Stimulated activated CD8-positive, alpha-beta memory T cell treated with anti-CD3 and anti-CD28 coated beads, Interleukin-4, amount 100 ng/mL, for 4 hours (primary cell): ENCODE data around the gene BORCS8.
"Not testable (repeated sequence)": the region's sequence is repeated elsewhere in the genome, so short reads cannot be mapped to it uniquely, and the experiment has no call there.

ENCODE experiments used
- DNase-seq, 2 donors: peaks; one replicate each; pipeline ENCODE4 v3.0.0-alpha.2; 2020; ENCODE audit warnings: low read depth in 2 of 2, low spot score in 1 of 2

BORCS8 gene

GRCh38 chr19:19192078-19192882 lies at the start of gene BORCS8, which contains the start of gene RFXANK:
Gene BORCS8 (minus strand): TSS chr19:19192152. CDS start chr19:19192117, 35 bp downstream.
Gene RFXANK (plus strand): TSS chr19:19192258. CDS start chr19:19193947, 1,689 bp downstream.
- DNase-seq = peak; percentile 97

- no peak for DNase-seq
Observed at GRCh38 chr19:19240476-19240875, 48.5 kb upstream of the BORCS8 start.

DNA sequence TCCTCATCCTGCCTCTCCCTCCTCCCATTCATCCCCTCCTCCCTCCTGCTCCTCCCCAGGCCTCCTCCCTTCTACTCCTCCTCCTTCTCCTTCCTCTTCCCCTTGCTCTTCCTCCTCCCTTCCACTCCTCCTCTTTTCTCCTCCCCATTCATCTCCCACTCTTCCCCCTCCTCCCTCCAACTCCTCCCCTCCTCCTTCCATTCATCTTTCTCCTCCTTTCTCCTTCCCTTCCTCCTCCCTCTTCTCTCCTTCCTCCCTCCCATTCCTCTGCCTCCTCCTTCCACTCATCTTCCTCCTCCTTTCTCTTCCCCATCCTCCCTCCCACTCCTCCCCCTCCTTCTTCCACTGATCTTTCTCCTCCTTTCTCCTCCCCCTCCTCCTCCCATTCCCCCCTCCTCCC lies 47.7 kb upstream of the BORCS8 start:
- no peak for DNase-seq

DNA sequence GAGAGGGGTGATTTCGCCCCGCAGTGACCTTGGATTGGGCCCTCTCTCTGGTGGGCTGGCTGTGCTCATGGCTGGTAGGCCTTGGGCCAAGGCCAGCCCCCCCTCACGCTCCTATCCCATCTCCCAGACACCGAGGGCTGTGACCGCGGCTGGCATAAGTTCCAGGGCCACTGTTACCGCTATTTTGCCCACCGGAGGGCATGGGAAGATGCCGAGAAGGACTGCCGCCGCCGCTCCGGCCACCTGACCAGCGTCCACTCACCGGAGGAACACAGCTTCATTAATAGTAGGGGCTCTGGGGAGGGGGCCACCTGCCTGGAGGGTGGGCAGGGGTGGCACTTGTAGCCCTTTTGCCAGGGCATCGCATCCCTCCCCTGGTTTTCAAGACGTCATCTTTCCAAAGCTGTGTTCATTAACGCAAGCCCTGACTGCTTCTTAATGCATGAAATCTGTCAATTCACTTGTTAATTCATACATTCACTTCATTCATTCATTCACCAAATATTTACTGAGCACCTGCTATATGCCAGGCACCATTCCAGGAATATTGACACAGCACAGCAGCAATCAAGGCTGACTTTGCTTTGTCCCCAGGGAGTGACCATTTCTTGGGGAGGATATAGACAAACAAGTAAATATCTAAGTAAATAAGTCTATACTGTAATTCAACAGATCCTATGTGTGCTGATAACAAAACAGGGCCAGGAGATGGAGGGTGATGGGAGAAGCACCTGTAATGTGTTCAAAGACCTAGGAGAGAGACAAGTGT lies 46.4 kb upstream of the BORCS8 start:
- no peak for DNase-seq

- DNase-seq = no peak
Observed at GRCh38 chr19:19236173-19236572, 44.2 kb upstream of the BORCS8 start.

DNA sequence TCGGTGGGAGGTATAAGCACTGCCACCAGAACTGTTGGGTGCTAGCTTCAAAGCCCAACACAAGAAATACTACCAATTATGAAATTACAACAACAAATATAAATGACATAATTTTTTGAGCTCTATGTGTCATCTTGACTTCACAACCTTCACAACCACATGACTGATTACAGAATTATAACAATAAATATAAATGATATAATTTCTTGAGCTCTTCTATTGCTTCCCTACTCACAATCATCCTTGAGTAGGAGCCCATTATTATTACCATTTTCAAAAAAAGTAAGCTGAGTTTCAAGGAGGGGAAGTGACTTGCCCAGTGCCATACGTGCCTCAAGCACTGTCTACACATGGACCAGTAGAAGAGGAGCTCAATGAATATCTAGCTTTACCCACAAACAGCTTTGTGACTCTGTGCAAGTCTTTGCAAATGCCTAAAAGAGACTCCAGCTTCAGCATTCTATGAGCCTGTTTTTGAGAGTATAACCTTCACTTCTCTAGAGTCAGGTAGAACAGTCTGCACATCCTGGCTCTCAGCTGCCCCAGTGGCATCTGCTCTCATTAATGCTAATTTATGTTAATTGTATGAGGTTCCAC lies 42.4 kb upstream of the BORCS8 start:
- DNase-seq = no peak

- DNase-seq = no peak
Observed at GRCh38 chr19:19232261-19232721, 40.3 kb upstream of the BORCS8 start.

DNA sequence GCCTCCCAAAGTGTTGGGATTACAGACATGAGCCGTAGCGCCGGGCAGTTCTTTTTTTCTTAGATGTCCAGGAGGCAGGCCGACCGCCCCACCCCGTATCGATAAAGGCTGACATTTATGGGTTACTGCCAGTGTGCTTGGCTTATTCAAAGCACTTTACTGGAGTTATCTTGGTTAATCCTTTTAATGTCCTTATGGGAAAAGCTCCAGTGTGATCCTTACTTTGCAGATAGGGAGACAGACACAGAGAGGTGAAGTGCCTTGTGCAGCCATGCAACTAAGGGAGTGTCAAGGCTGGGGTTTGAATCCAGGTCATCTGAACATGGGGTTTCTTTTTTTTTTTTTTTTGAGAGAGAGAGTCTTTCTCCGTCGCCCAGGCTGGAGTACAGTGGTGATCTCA lies 39.0 kb upstream of the BORCS8 start:
- no peak for DNase-seq

- no peak for DNase-seq
Observed at GRCh38 chr19:19229701-19230100, 37.7 kb upstream of the BORCS8 start.

GRCh38 chr19:19227217-19227616 lies 35.3 kb upstream of the BORCS8 start:
- DNase-seq = no peak

DNA sequence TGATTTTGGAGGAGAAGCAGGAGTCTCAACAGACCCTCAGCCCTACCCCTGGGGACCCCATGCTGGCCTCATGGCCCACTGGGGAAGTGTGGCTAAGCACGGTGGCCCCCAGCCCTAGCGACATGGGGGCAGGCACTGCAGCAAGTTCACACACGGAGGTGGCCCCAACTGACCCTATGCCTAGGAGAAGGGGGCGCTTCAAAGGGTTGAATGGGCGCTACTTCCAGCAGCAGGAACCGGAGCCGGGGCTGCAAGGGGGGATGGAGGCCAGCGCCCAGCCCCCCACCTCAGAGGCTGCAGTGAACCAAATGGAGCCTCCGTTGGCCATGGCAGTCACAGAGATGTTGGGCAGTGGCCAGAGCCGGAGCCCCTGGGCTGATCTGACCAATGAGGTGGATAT lies 34.7 kb upstream of the BORCS8 start:
- DNase-seq = no peak

- DNase-seq = no peak
Observed at GRCh38 chr19:19226204-19226603, 34.3 kb upstream of the BORCS8 start.

DNA sequence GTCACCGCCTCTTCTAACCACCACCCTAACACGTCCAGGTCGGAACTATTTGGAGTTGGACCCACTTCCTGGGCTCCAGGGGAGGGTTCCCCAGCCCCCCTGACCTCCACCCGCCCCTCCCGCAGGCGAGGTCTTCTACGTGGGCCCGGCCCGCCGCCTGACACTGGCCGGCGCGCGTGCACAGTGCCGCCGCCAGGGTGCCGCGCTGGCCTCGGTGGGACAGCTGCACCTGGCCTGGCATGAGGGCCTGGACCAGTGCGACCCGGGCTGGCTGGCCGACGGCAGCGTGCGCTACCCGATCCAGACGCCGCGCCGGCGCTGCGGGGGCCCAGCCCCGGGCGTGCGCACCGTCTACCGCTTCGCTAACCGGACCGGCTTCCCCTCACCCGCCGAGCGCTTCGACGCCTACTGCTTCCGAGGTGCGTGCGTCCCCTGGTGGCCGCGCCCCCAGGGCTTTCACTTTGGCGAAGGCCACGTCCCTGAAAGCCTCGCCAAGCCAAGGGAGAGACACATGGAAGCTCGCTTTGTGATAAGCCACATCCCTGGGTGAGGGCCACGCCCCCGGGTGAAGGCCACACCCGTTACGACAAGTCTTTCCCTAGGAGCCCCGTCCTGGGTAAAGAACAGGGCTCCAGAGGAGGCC lies 33.0 kb upstream of the BORCS8 start:
- DNase-seq = peak; percentile 33 to 50

DNA sequence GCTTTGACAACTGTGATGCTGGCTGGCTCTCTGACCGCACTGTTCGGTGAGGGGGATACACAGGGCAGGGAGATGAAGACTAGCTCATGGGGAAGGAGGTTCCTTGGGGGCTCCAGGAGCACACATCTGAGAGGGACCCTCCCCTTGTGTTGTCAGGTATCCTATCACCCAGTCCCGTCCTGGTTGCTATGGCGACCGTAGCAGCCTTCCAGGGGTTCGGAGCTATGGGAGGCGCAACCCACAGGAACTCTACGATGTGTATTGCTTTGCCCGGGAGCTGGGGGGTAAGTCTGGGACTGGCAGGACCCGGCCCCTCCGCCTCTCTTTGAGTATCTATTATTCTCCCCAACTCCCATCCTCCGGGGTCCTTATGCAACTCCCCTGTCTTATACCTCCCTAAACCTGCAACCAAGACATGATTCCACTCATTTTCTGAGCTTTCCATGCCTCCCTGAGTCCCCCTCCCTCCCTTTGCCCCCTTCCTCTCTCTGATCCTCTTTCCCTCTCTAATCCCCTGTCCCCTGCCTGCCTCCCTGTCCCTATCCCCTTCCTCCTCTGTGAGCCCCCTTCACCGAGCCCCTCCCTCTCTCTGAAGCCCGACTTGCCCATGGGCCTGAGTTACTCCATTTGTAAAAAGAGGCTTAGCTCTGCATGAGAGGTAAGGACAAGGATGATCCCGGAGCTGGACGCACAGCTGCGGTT lies 32.3 kb upstream of the BORCS8 start:
- no peak for DNase-seq

DNA sequence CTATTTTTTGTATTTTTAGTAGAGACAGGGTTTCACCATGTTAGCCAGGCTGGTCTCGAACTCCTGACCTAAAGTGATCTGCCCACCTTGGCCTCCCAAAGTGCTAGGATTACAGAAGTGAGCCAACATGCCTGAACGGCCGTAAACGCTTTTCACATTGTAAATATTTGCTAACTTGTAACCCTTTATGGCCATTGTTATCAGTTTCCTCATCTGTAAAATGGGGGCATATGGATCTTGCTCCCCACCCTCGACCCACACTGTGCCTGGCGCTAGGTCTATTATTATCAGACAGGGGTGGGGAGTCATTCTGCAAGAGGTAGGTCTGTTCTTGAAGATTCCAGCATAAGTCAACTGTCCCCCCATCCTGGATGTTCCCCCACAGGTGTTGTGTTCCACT lies 31.7 kb upstream of the BORCS8 start:
- DNase-seq = no peak

- DNase-seq = no peak
Observed at GRCh38 chr19:19223060-19223459, 31.1 kb upstream of the BORCS8 start.

GRCh38 chr19:19221000-19221399 lies 29.0 kb upstream of the BORCS8 start:
- not testable (repeated sequence) for DNase-seq

DNA sequence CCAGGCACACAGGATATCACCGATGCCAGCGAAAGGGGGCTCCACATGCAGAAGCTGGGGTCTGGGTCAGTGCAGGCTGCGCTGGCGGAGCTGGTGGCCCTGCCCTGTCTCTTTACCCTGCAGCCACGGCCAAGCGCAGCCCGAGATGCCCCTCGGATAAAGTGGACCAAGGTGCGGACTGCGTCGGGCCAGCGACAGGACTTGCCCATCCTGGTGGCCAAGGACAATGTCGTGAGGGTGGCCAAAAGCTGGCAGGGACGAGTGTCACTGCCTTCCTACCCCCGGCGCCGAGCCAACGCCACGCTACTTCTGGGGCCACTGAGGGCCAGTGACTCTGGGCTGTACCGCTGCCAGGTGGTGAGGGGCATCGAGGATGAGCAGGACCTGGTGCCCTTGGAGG lies 27.0 kb upstream of the BORCS8 start:
- no peak for DNase-seq

DNA sequence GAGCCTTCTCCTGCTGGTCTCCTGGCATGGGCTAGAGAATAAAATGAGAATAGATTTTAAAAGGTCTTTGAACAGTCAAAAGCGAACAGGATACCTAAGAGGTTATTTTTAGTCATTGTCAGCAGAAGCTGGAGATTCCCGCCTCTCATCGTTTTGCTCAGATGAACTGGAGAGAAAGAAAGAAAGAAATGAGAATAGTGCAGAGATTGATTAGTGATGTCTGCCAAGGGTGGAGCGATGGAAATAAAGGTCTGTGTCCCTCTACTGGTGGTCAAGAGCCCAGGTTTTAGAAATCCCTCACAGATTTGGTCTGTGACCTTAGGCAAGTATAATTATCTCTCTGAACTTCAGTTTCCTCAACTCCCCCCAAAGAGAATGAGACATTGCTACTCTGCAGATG lies 25.1 kb upstream of the BORCS8 start:
- no peak for DNase-seq

DNA sequence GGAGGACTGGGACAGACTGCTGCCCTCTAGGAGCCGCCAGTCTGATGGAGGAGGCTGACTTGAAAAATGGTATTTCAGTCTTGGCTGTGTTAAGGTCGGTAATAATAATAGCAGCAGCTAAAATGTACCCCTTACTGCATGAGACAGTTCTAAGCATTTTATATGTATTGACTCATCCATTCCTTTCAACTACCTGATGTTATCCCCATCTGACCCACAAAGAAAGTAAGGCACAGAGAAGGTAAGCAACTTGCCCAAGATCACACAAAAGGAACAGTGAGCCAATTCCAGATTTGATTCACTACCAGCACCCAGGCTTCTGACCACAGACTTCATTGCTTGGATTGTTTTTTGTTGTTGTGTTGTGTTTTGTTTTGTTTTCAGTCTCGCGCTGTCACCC lies 23.8 kb upstream of the BORCS8 start:
- no peak for DNase-seq

DNA sequence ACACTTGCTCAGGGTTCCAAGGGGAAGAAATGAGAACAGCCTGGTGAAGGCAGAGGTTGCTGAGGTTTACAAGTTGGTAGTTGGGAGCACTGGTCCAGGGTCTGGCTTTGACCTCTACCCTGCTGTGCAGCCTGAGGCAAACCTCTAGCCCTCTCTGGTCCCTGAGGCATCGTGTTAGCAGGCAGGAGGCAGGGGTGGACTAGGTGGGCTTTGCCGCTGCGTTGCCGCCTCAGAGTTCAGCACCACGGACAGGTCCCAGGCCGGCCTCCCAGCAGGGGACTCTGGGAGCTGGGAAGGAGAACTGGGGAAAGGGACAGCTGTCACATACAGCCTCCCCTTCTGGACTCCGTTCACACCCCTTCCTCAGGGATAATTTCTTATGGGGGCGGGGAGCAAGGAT lies 22.9 kb upstream of the BORCS8 start:
- DNase-seq = no peak
